NCI-H460 (cell line): ENCODE measurements around the gene RIC3. TPM values are rescaled to one million over a fixed set of nuclear protein-coding genes. Genes with fewer than 3 reads are reported as not detected.
"Not testable (repeated sequence)": the region's sequence is repeated elsewhere in the genome, so short reads cannot be mapped to it uniquely, and the experiment has no call there.

Source experiments
- DNase-seq: peaks from one replicate; pipeline ENCODE4 v3.0.0-alpha.2; 2016; ENCODE audit warnings: low read depth; ENCODE audit errors: extremely low read depth
- total RNA-seq: library from RNA; depleted of rRNA; stranded (reverse); fragments of >200 nt; shearing (Covaris generic); gene quantifications from 2 replicates; pipeline ENCODE4 v1.2.3, GENCODE V29; 2014

RIC3 gene
- total RNA-seq, 1 experiment from 2014 or later, result 1.4 TPM

DNA sequence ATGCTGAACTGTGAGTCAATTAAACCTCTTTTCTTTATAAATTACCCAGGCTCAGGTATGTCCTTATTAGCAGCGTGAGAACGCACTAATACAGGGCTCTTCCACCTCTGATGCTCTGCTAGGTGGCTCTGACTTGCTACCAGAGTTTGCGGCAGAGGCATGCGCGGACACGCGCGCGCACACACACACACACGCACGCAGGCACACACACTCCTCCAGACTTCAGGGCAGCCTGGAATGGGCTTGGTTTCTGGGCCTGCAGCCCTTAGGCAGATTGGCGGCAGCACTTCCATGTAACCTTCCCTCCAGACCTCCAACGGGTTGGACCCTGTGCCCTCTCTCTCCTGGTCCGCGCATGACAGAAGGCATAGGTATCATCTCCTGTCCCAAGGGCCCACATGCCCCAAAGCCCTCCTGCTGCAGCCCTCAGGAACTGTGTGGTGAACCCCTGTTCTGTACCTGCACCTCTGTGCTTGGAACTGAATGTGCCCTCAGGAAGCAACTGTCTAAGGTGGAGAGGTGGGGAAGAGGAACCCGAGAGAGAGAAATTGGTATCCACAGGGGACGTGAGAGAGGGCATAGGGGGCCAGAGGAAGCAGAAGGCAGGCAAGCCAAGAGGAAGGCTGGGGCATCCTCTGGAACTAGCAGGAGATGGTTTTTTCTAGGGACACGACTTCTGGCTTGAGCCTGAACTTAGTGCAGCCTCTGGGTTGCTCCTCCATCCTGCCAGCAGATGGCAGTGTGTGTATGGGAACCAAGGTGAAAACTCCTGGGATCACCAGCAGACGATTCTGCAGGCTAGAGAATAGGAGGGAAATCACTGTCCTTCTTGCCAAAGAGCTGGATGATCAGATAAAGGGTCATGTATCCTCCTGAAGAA lies 23.4 kb upstream of the RIC3 start:
- peak; percentile 41 for DNase-seq

DNA sequence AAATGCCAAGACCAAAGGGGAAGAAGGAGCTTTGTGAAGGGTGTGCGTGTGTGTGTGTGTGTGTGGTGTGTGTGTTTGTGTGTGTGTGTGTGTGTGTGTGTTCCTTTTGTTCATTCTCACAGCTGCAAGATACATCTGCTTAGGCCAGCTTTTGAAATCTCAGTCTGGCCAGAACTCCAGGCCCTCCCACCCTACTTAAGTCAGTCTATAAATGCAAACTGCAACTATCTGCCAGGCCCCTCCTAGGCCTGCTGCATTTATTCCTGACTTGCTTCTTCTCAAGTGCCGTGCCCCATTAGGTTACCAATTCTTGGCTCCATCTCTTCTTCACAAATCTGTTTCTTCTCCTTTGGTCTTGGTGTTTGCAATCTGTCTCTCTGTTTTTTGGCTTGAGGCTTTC lies 21.6 kb upstream of the RIC3 start:
- no peak for DNase-seq

DNA sequence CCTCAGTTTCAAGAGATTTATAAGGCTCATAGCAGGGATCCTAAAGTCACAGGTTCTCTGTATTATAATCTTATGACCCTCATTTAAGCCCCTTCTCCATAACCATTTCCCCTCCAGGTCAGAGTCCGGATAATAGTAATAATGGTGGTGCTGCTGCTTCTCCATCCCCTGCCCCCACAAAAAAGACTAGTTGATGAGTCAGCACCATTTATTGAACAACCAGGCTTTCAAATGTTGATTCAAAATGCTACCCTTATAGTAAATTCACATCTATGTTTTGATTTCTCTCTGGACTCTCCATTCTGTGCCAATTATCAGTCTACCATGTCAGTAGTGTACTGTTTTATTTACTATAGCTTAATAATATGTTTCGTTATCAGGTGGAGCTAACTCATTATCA lies 17.6 kb upstream of the RIC3 start:
- DNase-seq, result no peak

DNA sequence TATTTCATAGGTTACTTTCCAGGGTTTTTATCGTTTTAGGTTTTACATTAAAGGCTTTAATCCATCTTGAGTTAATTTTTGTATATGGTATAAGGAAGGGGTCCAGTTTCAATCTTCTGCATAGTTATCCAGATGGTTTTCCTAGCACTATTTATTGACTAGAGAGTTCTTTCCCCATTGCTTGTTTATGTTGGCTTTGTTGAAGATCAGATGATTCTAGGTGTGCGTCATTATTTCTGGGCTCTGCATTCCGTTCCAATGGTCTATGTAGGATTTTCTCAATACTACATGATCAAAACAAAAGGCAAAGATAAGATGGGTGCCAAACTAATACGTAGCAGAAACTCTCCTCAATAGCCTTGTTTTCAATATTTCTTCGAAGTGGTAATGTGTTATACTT lies 14.3 kb upstream of the RIC3 start:
- DNase-seq, result no peak

DNA sequence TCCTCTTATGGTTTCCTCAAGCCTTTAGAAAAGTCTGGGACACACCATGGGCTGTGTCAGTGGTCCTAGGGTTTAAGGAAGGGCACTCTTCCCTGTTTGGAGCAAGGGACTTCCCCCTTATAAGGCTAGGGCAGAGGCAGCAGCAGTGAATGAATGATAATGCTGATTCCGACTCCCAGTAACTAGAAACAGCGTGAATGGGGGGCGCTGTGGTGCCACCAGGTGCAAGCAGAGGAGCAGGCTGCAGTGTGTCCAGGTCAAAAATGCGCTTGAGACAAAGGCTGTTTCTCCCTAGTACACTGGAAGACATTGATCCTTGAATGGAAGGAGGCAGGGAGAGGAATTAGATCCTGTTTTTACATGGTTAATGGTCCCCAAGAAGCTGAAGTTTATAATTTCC lies 11.6 kb upstream of the RIC3 start:
- DNase-seq, result no peak

DNA sequence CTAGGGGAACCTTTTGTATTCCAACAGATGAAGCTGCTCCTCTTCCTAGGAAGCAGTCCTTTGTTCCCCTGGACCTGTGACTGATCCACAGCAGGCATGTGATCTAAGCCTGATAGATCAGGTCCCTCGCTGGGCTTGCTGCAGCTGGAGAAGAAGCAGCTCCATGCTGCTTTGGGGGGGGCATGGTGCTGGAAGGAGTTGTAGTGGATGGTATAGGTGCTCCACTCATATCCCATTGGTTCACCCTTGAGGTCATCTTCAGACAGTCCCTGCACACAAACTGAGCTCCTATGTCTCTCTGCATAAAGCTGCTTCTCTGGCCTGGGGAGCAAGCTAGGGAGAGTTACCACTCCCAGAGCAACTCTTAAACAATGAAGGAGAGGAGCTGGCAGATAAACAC lies 9.5 kb upstream of the RIC3 start:
- DNase-seq, result no peak

DNA sequence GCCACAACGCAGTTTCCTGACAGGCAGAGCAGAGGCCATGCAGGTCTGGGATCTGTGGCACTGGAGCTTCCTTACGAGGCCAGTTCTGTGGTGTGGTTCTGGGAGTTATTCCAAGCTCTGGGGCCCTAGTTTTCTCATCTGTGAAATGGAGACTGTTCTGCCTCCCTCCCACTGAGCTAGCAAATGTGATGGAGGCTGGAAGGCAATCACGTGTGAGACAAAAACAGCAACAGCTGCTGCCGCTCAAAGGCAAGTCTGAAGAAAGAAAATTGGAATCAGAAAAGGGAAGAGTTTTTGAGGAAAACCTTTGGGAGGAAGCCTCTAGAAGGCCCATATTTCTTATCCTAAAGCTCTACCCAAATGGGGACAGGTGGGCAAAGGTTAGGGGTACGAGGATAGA lies 8.3 kb upstream of the RIC3 start:
- no peak for DNase-seq

DNA sequence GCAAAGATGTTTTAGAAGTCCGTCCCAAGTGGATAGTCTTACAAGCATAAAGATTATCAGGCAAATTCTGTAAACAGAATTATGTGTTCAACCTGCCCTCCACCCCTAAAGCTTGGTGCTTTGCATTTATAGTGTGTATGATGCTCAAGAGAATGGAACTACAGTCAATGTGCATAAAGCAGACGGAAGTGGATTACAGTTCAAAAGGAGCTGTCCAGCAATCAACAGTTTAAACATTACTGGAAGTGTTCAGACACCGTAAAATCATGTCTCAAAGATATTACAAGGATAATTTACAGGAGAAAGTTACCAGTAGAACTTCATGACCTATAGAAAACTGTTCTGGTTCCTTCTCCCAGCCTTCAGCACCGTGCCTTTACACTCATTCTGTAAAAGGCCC lies 1.0 kb downstream of the RIC3 start:
- DNase-seq, result no peak

DNA sequence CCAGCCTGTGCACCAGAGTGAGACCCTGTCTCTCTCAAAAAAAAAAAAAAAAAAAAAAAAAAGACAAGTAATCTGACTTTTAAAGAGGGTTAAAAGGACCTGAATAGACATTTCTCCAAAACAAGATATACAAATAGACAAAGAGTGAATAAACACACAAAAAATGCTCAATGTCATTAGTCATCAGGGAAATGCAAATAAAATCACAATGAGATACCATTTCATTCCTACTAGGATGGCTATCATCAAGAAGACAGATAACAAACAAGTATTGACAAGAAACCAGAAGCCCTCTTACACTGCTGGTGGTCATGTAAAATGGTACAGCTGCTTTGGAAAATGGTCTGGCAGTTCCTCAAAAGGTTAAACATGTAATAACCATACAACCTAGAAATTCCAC lies 4.1 kb downstream of the RIC3 start:
- DNase-seq, result no peak

DNA sequence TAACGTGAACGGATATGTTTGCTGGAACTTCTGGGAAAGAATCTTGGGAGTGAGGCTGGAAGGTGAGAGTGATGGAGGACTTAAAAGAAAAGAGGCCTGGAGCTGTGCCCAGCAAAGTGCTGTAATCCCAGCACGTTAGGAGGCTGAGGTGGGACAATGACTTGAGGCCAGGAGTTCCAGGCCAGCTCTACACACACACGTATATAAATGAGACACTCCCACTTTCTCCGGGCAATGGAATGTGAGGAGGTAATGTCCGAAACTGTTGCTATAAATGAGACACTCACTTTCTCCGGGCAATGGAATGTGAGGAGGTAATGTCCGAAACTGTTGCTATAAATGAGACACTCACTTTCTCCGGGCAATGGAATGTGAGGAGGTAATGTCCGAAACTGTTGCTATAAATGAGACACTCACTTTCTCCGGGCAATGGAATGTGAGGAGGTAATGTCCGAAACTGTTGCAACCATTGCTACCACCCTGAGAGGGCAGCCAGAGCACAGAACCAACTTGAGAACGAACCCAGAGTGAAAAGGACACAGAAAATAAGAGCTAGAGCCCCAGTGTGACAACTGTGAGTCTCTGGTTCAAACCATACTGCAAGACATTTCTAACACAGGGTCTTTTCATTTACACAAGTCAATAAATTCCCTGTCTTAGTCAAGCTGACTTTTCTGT lies 7.1 kb downstream of the RIC3 start:
- not testable (repeated sequence) for DNase-seq

DNA sequence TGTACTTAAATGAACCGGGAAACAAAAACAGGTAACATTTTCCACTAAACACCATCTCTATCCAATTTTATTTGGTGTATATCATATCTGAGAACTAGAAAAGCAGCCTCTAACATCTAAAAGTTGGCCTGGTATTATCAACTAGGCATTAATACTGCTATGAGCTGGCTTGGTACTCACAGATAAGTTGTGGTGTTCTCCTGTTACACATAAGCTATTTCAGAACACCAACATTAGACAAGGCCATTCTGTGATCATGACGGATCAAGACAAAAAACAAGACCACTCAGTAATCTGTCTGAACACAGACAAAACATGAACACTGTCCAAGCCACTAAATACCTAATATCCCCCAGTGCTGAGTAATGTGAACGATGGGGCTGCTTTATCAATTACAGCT lies 11.9 kb downstream of the RIC3 start:
- DNase-seq, result no peak

DNA sequence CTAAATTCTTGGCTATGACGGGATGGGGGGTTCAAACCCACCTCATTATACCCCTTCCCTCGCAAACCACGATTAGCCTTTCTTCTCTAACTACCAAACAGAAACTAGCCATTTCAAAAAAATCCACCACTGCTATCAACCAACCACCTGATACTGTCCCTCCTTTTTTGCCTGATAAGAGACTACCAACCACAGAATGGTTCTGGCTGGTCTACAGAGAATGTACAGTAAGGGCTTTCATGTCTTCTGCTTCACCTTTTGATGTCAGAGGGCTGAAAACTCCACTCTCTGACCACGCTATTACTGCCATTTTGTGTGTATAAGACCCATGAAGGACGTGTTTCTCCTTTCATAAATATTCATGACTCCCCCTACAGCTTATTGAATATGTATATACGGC lies 19.1 kb downstream of the RIC3 start:
- no peak for DNase-seq

DNA sequence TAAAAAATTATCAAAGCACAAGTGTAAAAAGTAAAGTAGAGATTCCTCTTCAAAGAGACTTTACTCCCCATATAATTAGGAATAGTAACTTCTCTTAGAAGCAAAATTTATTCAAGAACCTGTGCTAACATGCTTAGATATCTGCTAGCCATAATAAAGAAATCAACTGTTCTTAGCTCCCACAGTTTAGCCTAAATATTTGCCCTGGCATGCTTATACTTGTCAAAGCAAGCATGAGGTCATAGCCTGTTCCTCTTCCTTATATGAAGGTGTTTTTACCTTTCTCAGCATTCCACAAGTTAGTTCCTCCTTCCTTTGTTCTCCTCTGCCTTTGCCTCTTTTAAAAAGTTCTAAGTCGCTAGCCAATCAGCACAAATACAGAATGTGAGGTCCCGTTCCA lies 30.3 kb downstream of the RIC3 start:
- no peak for DNase-seq

DNA sequence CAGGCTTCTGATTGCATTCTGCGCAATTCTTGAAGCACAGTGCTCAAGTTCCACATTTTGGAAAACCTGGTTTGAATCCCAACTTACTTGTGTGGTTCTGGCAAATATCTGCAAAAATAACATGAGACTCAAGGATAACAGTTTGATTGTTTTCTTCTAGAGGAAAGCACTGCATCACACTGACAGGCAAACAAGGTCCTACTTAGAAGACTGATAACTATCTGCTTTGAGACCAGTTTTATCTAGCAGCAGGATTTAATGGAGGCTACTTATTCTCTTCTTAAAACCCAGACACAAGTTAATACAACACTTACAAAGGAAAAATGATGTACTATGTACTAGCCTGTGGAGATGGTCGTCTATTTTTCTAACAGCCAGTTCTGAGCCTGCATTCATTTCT lies 41.4 kb downstream of the RIC3 start:
- no peak for DNase-seq

DNA sequence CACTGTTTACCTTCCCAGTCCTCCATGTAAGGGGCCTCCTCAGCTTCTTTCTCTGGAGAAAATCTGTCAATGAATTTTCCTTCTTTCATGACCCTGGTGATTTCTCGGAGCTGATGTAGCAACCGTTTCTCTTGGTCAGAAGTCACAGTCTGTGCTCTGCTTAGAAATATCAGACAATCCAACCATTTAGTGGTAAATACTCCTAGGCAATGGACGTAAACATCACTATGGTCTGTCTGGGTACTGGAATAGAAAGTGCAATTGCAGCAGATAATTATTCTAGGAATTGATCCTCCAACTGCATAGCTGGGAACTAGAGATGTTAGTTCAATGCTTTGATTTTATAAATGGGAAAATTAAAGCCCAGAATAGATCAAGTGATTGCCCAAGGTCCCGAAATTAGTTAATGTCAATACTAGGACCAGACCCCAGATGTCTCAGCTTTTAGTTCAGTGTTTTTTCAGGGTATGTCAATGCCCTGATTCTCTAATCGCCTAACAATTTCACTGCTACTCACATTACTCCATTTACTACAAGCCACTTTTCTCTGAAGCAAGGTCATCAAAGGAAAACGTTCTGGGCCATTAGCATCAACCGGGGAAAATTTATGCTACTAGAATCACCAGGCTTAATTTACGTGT lies 42.1 kb downstream of the RIC3 start:
- DNase-seq, result no peak

DNA sequence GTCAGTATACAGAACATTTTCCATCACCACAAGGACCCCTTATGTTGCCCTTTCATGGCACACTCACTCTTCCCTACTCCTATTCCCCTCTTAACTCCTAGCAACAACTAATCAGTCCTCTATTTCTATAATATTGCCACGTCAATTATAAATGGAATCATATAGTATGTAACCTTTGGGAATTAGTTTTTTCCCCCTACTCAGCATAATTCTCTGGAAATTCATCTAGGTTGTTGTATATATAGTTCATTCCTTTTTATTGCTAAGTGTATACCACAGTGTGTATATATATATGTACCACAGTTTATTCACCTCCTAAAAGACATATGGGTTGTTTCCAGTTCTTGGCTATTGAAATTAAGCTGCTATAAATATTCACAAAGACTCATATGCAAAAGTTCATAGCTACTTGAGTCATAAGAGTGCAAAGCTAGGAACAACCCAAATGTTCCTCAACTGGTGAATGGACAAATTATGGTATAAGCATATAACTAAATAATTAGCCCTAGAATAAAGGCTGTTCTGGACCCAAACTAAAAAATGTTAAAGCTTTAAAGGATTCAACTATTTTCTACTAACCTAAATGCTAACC lies 46.6 kb downstream of the RIC3 start:
- DNase-seq, result no peak

DNA sequence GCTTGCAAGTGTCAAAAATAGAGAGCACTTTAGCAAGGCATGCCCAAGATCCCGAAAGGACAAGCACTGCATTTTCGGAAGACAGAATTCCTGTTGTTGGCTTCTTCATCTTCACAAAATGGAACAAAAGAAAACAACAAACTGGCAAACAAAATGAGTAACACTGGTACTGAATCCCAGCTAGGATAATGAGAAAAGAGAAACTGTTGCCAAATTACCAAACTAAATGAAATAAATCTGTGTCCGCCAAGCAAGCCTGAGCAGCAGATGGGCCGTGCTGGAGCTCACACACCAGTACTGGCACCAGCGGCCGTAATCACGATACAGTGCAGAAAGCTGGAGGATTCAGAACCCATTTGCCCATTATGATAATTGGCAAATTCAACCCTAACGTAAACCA lies 57.2 kb downstream of the RIC3 start:
- no peak for DNase-seq

DNA sequence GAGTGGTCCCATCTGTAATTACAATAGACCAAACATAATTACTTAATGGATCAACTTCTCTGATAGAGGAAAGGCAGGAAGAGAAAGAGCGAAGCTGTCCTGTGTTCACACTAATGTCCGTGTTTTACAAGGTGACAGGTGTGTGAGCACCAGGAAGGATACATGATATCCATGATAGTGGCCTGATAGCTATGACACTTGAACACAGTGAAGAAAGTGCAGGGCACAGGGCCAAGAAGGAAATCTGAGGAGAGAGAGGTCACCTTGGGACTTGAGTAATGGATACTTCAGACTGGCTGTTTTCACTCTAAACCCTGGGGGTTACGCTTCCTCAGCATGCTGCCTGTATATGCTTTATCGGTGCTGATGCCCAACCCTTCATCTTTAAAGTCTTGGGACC lies 58.4 kb downstream of the RIC3 start:
- DNase-seq, result no peak

DNA sequence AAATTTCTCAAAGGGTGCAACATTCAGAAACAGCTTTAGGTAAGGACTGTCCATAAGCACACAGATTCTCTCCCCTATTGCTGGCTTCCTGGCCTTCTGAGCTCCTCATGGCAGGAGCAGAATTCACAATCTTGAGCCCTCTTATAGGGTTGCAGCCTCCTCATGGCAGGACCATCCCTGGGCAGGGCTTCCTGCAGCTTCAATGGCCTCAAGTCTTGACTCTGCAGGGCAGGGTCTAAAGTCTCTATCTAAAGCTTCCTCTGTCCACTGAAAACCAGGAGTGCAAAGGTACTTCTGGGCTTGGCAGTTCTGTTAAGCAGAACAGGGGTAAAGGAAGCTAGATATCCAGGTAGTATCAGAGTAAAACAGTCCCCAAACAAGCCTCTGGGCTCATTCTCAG lies 59.1 kb downstream of the RIC3 start:
- DNase-seq, result no peak

DNA sequence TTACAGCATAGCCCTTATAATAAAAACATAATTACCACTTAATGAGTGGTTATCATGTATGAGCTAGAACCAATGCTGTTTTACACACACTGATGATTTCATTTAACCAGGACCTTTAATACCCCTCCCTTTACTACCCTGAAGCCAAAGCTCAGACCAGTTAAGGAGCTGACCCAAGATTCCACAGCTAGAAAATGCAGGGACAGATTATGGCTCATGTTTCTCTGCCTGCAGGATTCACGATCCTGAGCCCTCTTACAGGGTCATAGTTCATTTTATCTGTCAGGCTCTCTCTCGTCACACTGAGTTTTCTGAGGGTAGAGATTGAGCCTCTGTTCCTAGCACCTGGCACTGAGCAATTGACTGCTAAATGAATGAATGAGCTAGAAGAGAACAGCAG lies 60.4 kb downstream of the RIC3 start:
- DNase-seq, result no peak

DNA sequence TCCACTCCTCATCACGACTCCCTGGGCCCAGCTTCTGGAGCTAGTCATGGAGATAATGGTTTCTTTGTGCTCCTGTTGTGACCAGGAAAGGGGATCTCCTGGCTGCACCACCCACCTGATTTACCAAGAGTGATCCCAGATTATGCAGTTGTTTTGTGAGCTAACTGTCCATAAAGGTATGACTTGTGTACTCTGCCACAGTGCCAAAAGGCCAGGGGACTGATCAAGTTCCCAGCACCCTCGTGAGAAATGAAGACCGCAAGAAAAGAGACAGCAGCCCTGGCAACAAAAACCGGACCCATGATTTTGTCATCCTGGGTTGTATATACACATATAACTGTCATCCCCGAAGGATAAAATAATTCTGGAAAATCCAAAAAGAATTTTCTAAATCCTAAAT lies 61.2 kb downstream of the RIC3 start:
- DNase-seq, result no peak

DNA sequence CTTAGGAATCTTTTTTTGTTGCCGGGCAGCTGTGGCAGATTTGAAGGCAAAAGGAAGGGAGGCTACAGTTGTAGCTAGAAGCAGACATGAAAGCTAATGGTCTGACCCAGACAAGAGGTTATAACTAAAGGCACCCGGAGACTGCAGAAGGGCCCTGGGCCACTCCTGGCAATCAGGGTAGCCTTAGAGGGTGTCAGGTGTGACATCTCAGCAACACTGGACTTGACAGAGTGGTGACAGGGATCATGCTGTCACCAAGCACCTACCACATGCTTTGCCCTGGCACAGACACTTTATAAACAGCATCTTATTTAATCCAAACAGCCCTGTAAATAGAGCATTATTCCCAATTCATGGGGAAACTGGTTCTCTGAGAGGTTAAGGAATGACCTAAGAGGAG lies 62.1 kb downstream of the RIC3 start:
- DNase-seq, result no peak
